HepG2 (cell line): ENCODE results near the gene GRIN3B. TPM values are rescaled to one million over a fixed set of nuclear protein-coding genes. Genes with fewer than 3 reads are reported as not detected.

Experiments
- ATAC-seq: fragments of 200-7000 bp; cut with Tn5 transposase; 3 replicates; pipeline ENCODE4 v1.9.1; 2020; ENCODE audit warnings: mild to moderate bottlenecking, moderate library complexity
- BruUV-seq: library from RNA; stranded (reverse); fragments of 400-500 nt; replicated peaks from 2 replicates; lab custom pipeline; 2021; lab: Mats Ljungman, UMichigan
- CTCF ChIA-PET: fragments of 300-600 bp; formaldehyde crosslinking; extraction: SDS; loops from one replicate; lab custom pipeline; 2021; ENCODE audit warnings: low total read pairs, inconsistent platforms, low intra/inter-chr PET ratio; lab: Yijun Ruan, JAX
- POLR2A ChIA-PET: fragments of 350-600 bp; sonication (Branson Sonifier 250); formaldehyde crosslinking; loops from one replicate; lab custom pipeline; 2020; ENCODE audit warnings: antibody characterized with exemption, inconsistent platforms; lab: Yijun Ruan, JAX
- DNase-seq: peaks from one replicate; pipeline ENCODE4 v3.0.0-alpha.2; 2015; ENCODE audit warnings: low spot score
- FAIRE-seq: peaks from 3 replicates; lab custom pipeline; 2011; peaks lifted over from hg19 to GRCh38; lab: Jason Lieb, UNC
- H2AFZ ChIP-seq: one replicate; pipeline ENCODE4 v1.6.1; 2011; ENCODE audit warnings: low read length, inconsistent platforms
- H3K27ac ChIP-seq: fragments of 300-600 bp; 3 replicates; pipeline ENCODE4 v1.8.0; 2011; ENCODE audit warnings: mixed run types, mild to moderate bottlenecking, mixed read lengths, low read length, inconsistent platforms; ENCODE audit not compliant: insufficient read depth; ENCODE audit errors: extremely low read length
- H3K27me3 ChIP-seq, 2 experiments: fragments of 200-600 bp in 1 of 2; 2 replicates in 1 of 2; 3 replicates in 1 of 2; pipeline versions ENCODE4 v1.6.0 to v1.8.0; 2011; ENCODE audit warnings: low read length in 2 of 2, mild to moderate bottlenecking in 2 of 2, moderate library complexity in 2 of 2, inconsistent platforms in 1 of 2; ENCODE audit not compliant: insufficient read depth in 2 of 2, control insufficient read depth in 1 of 2
- H3K36me3 ChIP-seq, 2 experiments: fragments of 200-600 bp in 1 of 2; replicated peaks in 1 of 2; 2 replicates in 1 of 2; 3 replicates in 1 of 2; pipeline versions ENCODE4 v1.5.1 to v1.8.0; 2011; ENCODE audit warnings: low read length in 2 of 2, inconsistent platforms in 1 of 2; ENCODE audit not compliant: insufficient read depth in 2 of 2, control insufficient read depth in 1 of 2
- H3K4me1 ChIP-seq: 2 replicates; pipeline ENCODE4 v1.5.1; 2012; ENCODE audit warnings: low read length, inconsistent platforms; ENCODE audit not compliant: insufficient read depth
- H3K4me2 ChIP-seq: 2 replicates; pipeline ENCODE4 v1.6.0; 2011; ENCODE audit warnings: low read depth, low read length, inconsistent platforms
- H3K4me3 ChIP-seq, 3 experiments: fragments of 200-600 bp in 1 of 3; sonication (generic), shearing (Covaris generic) in 1 of 3; replicated peaks in 1 of 3; 2 replicates each; pipeline ENCODE4 v1.5.1; 2011 to 2016; ENCODE audit warnings: low read length in 3 of 3, inconsistent platforms in 2 of 3, low read depth in 2 of 3, mild to moderate bottlenecking in 2 of 3, control low read depth in 1 of 3, mixed read lengths in 1 of 3; ENCODE audit not compliant: insufficient read depth in 1 of 3
- H3K79me2 ChIP-seq: one replicate; pipeline ENCODE4 v1.6.1; 2011; ENCODE audit warnings: low read length, inconsistent platforms; ENCODE audit not compliant: insufficient read depth
- H3K9ac ChIP-seq: 2 replicates; pipeline ENCODE4 v1.6.0; 2011; ENCODE audit warnings: mild to moderate bottlenecking, low read depth, low read length, inconsistent platforms; ENCODE audit not compliant: insufficient read depth
- H3K9me3 ChIP-seq: 2 replicates; pipeline ENCODE4 v1.5.1; 2012; ENCODE audit warnings: mild to moderate bottlenecking, low read length
- H4K20me1 ChIP-seq: 2 replicates; pipeline ENCODE4 v1.6.0; 2011; ENCODE audit warnings: inconsistent platforms, mild to moderate bottlenecking, low read length, moderate library complexity; ENCODE audit not compliant: insufficient read depth
- ARHGAP35 ChIP-seq: sonication (generic); formaldehyde crosslinking; IDR thresholded peaks from 2 replicates; pipeline ENCODE4 v1.9.0; 2022; ENCODE audit warnings: mild to moderate bottlenecking, inconsistent platforms, moderate library complexity, missing genetic modification reagents, borderline replicate concordance
- ARNTL ChIP-seq: sonication (generic); formaldehyde crosslinking; IDR thresholded peaks from 2 replicates; pipeline ENCODE4 v1.4.0; 2020; ENCODE audit warnings: mild to moderate bottlenecking, missing genetic modification reagents
- FOXM1 ChIP-seq: sonication (generic); formaldehyde crosslinking; IDR thresholded peaks from 2 replicates; pipeline ENCODE4 v1.5.0; 2020; ENCODE audit warnings: missing genetic modification reagents
- GATAD1 ChIP-seq: IDR thresholded peaks from 2 replicates; pipeline ENCODE4 v1.6.1; 2016; ENCODE audit warnings: missing genetic modification reagents, missing compliant biosample characterization
- RBAK ChIP-seq: sonication (generic); formaldehyde crosslinking; IDR thresholded peaks from 2 replicates; pipeline ENCODE4 v1.5.1; 2020; ENCODE audit warnings: mild to moderate bottlenecking, missing genetic modification reagents
- SAP130 ChIP-seq: IDR thresholded peaks from 2 replicates; pipeline ENCODE4 v1.6.1; 2016; ENCODE audit warnings: low read depth
- WGBS: methylation state at CpG from one replicate; pipeline ENCODE4 v1.1.6; 2017; ENCODE audit warnings: low lambda C conversion rate; 5-methylcytosine and 5-hydroxymethylcytosine counted together
- in situ Hi-C: cut with HindIII; loops from 2 replicates; pipeline ENCODE4 v1.10.0; 2017; ENCODE audit warnings: low pct_unique_long_range_greater_than_20kb; ENCODE audit not compliant: extremely low pct_ligation_motif_present
- intact Hi-C: fragments of 100-400 bp; cut with micrococcal nuclease; formaldehyde crosslinking; loops from one replicate; pipeline ENCODE4 v1.10.0; 2022; ENCODE audit not compliant: unreplicated experiment
- polyA plus RNA-seq, 8 experiments: library from polyadenylated mRNA; depleted of rRNA in 3 of 8; stranded (reverse) in 7 of 8; unstranded in 1 of 8; fragments of >200 nt; fragmentation: Illumina TruSeq in 4 of 8; extraction: Trizol in 4 of 8; gene quantifications; 2 replicates each; pipeline versions ENCODE4 v1.2.1 to v1.2.3, GENCODE V29; 2011 to 2016; ENCODE audit warnings: low read depth in 4 of 8, missing spikeins in 1 of 8, mixed read lengths in 1 of 8; ENCODE audit not compliant: insufficient read depth in 1 of 8
- total RNA-seq, 5 experiments: library from RNA; depleted of rRNA; stranded (reverse); fragments of >200 nt; fragmentation: Illumina TruSeq; extraction: Trizol; gene quantifications; 2 replicates each; pipeline ENCODE4 v1.2.3, GENCODE V29; 2016; ENCODE audit warnings: low read depth in 1 of 5
- TF ChIP-seq, protein P1 (sequence below): IDR thresholded peaks from 2 replicates; pipeline ENCODE4 v1.6.1; 2016
- TF ChIP-seq, protein P2 (sequence below): sonication (generic); formaldehyde crosslinking; IDR thresholded peaks from 2 replicates; pipeline ENCODE4 v1.4.0; 2020; ENCODE audit warnings: missing genetic modification reagents, borderline replicate concordance
- TF ChIP-seq, protein P3 (sequence below): IDR thresholded peaks from 2 replicates; pipeline ENCODE4 v1.6.1; 2016
- TF ChIP-seq, protein P4 (sequence below): sonication (generic); formaldehyde crosslinking; conservative IDR thresholded peaks from 2 replicates; pipeline ENCODE4 v1.8.0; 2022; ENCODE audit warnings: mild to moderate bottlenecking, moderate library complexity, missing genetic modification reagents
- TF ChIP-seq, protein P5 (sequence below), 2 experiments: sonication (generic) in 1 of 2; formaldehyde crosslinking in 1 of 2; IDR thresholded peaks; 2 replicates each; pipeline versions ENCODE4 v1.4.0 to v1.6.1; 2018 to 2020; ENCODE audit warnings: missing genetic modification reagents in 2 of 2, borderline replicate concordance in 1 of 2, low read depth in 1 of 2, mild to moderate bottlenecking in 1 of 2, missing biosample characterization in 1 of 2

The GRIN3B gene
- total and polyA plus RNA-seq, 2 of the 13 experiments (the other 11 are each of a cell fraction or from before 2014, with no cell fraction given) = 0.07 to 0.20 TPM

DNA sequence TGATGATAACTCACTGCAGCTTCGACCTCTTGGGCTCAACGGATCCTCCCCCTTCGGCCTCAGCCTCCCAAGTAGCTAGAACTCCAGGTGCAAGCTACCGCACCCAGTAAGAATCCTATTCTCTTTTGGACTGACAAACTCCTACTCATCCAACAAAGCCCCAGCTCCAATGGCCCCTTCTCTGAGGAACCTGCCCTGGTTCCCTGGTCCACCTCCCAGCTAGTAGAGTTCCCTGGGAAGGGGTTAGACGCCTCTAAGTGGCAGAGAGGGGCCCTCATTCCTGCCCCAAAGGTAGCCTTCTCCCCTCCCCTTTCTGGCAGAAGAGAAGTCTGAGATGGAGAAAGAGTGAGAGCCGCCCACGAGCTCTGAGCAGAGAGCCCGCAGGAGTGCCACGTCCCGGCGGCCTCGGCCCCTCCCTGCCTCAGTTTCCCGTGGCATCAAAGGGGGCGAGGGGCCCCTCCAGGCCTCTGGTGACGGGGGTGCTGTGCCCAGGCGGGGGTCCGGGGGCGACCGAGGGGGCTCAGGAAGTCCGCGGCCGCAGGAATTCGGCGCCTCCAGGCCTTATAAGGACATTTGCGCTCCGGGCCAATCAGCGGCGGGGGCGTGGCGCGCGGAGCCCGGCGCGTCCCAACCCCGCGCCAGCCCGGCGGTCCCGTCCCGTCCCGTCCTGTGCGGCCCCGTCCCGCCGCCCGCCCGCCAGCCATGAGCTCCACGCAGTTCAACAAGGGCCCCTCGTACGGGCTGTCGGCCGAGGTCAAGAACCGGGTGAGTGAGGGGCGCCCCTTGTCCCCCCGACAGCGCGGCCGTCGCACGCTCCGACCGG lies 26.0 kb downstream of the GRIN3B start, which contains the start of gene CNN2:
Gene CNN2, plus strand, starts transcription at position 649 of the 823 bp plus-strand sequence. Its CDS starts 54 bp downstream, at position 703.
- FAIRE-seq (no peak), DNase-seq (peak; percentile 64), ATAC-seq (peak; percentile 89)
- Histone ChIP-seq H3K4me1 (peaks cover 24% of the 10 kb centered on the region), H3K4me3 (peak within 1 kb of the TSS; percentile 66 to 93 (median 82)), H3K36me3 (peaks cover 6% of the 10 kb centered on the region in 2 experiments; a peak in 3 of 5 replicates), H3K9me3 (no peaks in the 10 kb centered on the region), H3K27ac (peak within 1 kb of the TSS; percentile 78), H3K4me2 (peak within 1 kb of the TSS; percentile 97), H3K9ac (peak within 1 kb of the TSS; percentile 89), H2AFZ (no peak within 1 kb of the TSS), H4K20me1 (0 out of 2 replicates have a peak, but pooled peaks cover 2% of the 10 kb centered on the region), H3K79me2 (peaks cover 27% of the 10 kb centered on the region), H3K27me3 (no peaks in the 10 kb centered on the region; a peak in 1 of 5 replicates)
- CTCF ChIA-PET = no interaction called here
- intact Hi-C loops = no loop called here
- BruUV-seq = no TSS peak
- in situ Hi-C loops = no loop called here
- WGBS = 0% methylated on average over 4 of the region's 63 CpGs
- POLR2A ChIA-PET = interaction anchor here (0.7 to 6.7 kb wide), 19 partner anchors 11 to 346 kb away, joined by 3 to 71 read pairs (median 4); partner anchors contain the start of genes ABCA7, ARHGAP45, CIRBP and PTBP1
- 0 out of 2 replicates have a peak, but pooled peaks have one; percentile 37 for TF ChIP-seq ARHGAP35
- no peak for TF ChIP-seq RBAK (CRISPR knock-in tag)
- TF ChIP-seq GATAD1 = no peak
- TF ChIP-seq, protein P1, sequence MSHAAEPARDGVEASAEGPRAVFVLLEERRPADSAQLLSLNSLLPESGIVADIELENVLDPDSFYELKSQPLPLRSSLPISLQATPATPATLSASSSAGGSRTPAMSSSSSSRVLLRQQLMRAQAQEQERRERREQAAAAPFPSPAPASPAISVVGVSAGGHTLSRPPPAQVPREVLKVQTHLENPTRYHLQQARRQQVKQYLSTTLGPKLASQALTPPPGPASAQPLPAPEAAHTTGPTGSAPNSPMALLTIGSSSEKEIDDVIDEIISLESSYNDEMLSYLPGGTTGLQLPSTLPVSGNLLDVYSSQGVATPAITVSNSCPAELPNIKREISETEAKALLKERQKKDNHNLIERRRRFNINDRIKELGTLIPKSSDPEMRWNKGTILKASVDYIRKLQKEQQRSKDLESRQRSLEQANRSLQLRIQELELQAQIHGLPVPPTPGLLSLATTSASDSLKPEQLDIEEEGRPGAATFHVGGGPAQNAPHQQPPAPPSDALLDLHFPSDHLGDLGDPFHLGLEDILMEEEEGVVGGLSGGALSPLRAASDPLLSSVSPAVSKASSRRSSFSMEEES (CRISPR knock-in tag) = no peak
- TF ChIP-seq, protein P2, sequence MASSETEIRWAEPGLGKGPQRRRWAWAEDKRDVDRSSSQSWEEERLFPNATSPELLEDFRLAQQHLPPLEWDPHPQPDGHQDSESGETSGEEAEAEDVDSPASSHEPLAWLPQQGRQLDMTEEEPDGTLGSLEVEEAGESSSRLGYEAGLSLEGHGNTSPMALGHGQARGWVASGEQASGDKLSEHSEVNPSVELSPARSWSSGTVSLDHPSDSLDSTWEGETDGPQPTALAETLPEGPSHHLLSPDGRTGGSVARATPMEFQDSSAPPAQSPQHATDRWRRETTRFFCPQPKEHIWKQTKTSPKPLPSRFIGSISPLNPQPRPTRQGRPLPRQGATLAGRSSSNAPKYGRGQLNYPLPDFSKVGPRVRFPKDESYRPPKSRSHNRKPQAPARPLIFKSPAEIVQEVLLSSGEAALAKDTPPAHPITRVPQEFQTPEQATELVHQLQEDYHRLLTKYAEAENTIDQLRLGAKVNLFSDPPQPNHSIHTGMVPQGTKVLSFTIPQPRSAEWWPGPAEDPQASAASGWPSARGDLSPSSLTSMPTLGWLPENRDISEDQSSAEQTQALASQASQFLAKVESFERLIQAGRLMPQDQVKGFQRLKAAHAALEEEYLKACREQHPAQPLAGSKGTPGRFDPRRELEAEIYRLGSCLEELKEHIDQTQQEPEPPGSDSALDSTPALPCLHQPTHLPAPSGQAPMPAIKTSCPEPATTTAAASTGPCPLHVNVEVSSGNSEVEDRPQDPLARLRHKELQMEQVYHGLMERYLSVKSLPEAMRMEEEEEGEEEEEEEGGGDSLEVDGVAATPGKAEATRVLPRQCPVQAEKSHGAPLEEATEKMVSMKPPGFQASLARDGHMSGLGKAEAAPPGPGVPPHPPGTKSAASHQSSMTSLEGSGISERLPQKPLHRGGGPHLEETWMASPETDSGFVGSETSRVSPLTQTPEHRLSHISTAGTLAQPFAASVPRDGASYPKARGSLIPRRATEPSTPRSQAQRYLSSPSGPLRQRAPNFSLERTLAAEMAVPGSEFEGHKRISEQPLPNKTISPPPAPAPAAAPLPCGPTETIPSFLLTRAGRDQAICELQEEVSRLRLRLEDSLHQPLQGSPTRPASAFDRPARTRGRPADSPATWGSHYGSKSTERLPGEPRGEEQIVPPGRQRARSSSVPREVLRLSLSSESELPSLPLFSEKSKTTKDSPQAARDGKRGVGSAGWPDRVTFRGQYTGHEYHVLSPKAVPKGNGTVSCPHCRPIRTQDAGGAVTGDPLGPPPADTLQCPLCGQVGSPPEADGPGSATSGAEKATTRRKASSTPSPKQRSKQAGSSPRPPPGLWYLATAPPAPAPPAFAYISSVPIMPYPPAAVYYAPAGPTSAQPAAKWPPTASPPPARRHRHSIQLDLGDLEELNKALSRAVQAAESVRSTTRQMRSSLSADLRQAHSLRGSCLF (CRISPR knock-in tag) = no peak
- TF ChIP-seq, protein P3, sequence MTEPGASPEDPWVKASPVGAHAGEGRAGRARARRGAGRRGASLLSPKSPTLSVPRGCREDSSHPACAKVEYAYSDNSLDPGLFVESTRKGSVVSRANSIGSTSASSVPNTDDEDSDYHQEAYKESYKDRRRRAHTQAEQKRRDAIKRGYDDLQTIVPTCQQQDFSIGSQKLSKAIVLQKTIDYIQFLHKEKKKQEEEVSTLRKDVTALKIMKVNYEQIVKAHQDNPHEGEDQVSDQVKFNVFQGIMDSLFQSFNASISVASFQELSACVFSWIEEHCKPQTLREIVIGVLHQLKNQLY (CRISPR knock-in tag) = no peak
- TF ChIP-seq, protein P4, sequence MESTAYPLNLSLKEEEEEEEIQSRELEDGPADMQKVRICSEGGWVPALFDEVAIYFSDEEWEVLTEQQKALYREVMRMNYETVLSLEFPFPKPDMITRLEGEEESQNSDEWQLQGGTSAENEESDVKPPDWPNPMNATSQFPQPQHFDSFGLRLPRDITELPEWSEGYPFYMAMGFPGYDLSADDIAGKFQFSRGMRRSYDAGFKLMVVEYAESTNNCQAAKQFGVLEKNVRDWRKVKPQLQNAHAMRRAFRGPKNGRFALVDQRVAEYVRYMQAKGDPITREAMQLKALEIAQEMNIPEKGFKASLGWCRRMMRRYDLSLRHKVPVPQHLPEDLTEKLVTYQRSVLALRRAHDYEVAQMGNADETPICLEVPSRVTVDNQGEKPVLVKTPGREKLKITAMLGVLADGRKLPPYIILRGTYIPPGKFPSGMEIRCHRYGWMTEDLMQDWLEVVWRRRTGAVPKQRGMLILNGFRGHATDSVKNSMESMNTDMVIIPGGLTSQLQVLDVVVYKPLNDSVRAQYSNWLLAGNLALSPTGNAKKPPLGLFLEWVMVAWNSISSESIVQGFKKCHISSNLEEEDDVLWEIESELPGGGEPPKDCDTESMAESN (CRISPR knock-in tag) = no peak
- TF ChIP-seq, protein P5, sequence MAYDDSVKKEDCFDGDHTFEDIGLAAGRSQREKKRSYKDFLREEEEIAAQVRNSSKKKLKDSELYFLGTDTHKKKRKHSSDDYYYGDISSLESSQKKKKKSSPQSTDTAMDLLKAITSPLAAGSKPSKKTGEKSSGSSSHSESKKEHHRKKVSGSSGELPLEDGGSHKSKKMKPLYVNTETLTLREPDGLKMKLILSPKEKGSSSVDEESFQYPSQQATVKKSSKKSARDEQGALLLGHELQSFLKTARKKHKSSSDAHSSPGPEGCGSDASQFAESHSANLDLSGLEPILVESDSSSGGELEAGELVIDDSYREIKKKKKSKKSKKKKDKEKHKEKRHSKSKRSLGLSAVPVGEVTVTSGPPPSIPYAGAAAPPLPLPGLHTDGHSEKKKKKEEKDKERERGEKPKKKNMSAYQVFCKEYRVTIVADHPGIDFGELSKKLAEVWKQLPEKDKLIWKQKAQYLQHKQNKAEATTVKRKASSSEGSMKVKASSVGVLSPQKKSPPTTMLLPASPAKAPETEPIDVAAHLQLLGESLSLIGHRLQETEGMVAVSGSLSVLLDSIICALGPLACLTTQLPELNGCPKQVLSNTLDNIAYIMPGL (CRISPR knock-in tag; IDR thresholded peaks at IDR 0.05; ENCODE audit: borderline replicate concordance in 1 of 2, low read depth in 1 of 2) = 0 out of 4 replicates have a peak, but pooled peaks of 1 of the 2 experiments have one; percentile 20
- TF ChIP-seq FOXM1 (CRISPR knock-in tag) = no peak
- no peak for TF ChIP-seq ARNTL (CRISPR knock-in tag)
- peak; percentile 70 for TF ChIP-seq SAP130 (CRISPR knock-in tag)
